SK-N-SH (cell line): ENCODE results near the gene ARHGAP26. TPM values are rescaled to one million over a fixed set of nuclear protein-coding genes. Genes with fewer than 3 reads are reported as not detected.

Experiments
- CTCF ChIA-PET: fragments of 300-600, 350-600 bp; formaldehyde crosslinking; extraction: SDS; loops from one replicate; lab custom pipeline; 2021; lab: Yijun Ruan, JAX
- POLR2A ChIA-PET: fragments of 350-600 bp; sonication (Branson Sonifier 250); formaldehyde crosslinking; extraction: SDS; loops from one replicate; lab custom pipeline; 2020; ENCODE audit warnings: antibody characterized with exemption, inconsistent platforms; lab: Yijun Ruan, JAX
- DNase-seq: peaks from one replicate; pipeline ENCODE4 v3.0.0; 2012
- H2AFZ ChIP-seq: fragments of 200-600 bp; sonication (generic); 2 replicates; pipeline ENCODE4 v1.8.1; 2016; ENCODE audit warnings: antibody characterized with exemption, mild to moderate bottlenecking, low read depth
- H3F3A ChIP-seq: fragments of 200-600 bp; sonication (generic); replicated peaks from 2 replicates; pipeline ENCODE3; 2016; ENCODE audit warnings: antibody characterized with exemption, mild to moderate bottlenecking; ENCODE audit not compliant: insufficient read depth
- H3K27ac ChIP-seq, 2 experiments: fragments of 200-500 bp in 1 of 2; fragments of 200-600 bp in 1 of 2; sonication (Bioruptor generic) in 1 of 2; sonication (generic), shearing (Covaris generic) in 1 of 2; 2 replicates each; pipeline versions ENCODE4 v1.5.1 to v1.6.1; 2014 to 2016; ENCODE audit warnings: low read depth in 2 of 2, inconsistent platforms in 1 of 2, low read length in 1 of 2, mild to moderate bottlenecking in 1 of 2, mixed read lengths in 1 of 2
- H3K27me3 ChIP-seq: fragments of 200-600 bp; sonication (generic), shearing (Covaris generic); 2 replicates; pipeline ENCODE4 v1.6.1; 2016; ENCODE audit warnings: mixed run types; ENCODE audit not compliant: insufficient read depth
- H3K36me3 ChIP-seq, 2 experiments: fragments of 200-500 bp in 1 of 2; fragments of 200-600 bp in 1 of 2; sonication (Bioruptor generic) in 1 of 2; sonication (generic) in 1 of 2; replicated peaks in 1 of 2; 2 replicates each; pipeline versions ENCODE3 to v1.5.1; 2014 to 2016; ENCODE audit warnings: low read length in 1 of 2, mild to moderate bottlenecking in 1 of 2; ENCODE audit not compliant: insufficient read depth in 2 of 2, control insufficient read depth in 1 of 2
- H3K4me1 ChIP-seq, 2 experiments: fragments of 200-500 bp in 1 of 2; fragments of 200-600 bp in 1 of 2; sonication (Bioruptor generic) in 1 of 2; sonication (generic), shearing (Covaris generic) in 1 of 2; 2 replicates each; pipeline versions ENCODE4 v1.5.1 to v1.6.1; 2014 to 2016; ENCODE audit warnings: low read depth in 1 of 2, low read length in 1 of 2, mixed run types in 1 of 2; ENCODE audit not compliant: insufficient read depth in 2 of 2, control insufficient read depth in 1 of 2
- H3K4me2 ChIP-seq: fragments of 200-600 bp; sonication (generic), shearing (Covaris generic); 2 replicates; pipeline ENCODE4 v1.6.1; 2017; ENCODE audit warnings: mixed run types
- H3K4me3 ChIP-seq, 2 experiments: fragments of 200-500 bp in 1 of 2; fragments of 200-600 bp in 1 of 2; sonication (Bioruptor generic) in 1 of 2; sonication (generic), shearing (Covaris generic) in 1 of 2; 2 replicates each; pipeline versions ENCODE4 v1.5.1 to v1.8.1; 2014 to 2016; ENCODE audit warnings: low read depth in 2 of 2, inconsistent platforms in 1 of 2, low read length in 1 of 2, mild to moderate bottlenecking in 1 of 2, mixed read lengths in 1 of 2, moderate library complexity in 1 of 2
- H3K79me2 ChIP-seq: fragments of 200-600 bp; sonication (generic); 2 replicates; pipeline ENCODE4 v1.8.1; 2017; ENCODE audit warnings: mild to moderate bottlenecking; ENCODE audit not compliant: insufficient read depth
- H3K9ac ChIP-seq: fragments of 200-600 bp; sonication (generic); 2 replicates; pipeline ENCODE4 v1.6.1; 2017; ENCODE audit warnings: mixed run types
- H3K9me2 ChIP-seq: fragments of 200-600 bp; sonication (generic); 2 replicates; pipeline ENCODE4 v1.6.1; 2017; ENCODE audit warnings: mixed run types
- H3K9me3 ChIP-seq: fragments of 200-600 bp; sonication (generic); 2 replicates; pipeline ENCODE4 v1.6.1; 2017; ENCODE audit warnings: mixed run types, mild to moderate bottlenecking, moderate library complexity
- H4K20me1 ChIP-seq: fragments of 200-600 bp; sonication (generic); 2 replicates; pipeline ENCODE4 v1.6.1; 2017; ENCODE audit warnings: mild to moderate bottlenecking, mixed run types; ENCODE audit not compliant: insufficient read depth
- ELF1 ChIP-seq: IDR thresholded peaks from 2 replicates; pipeline ENCODE4 v1.4.0; 2012
- EZH2phosphoT487 ChIP-seq: fragments of 200-600 bp; sonication (generic); IDR thresholded peaks from 2 replicates; pipeline ENCODE4 v1.6.1; 2017; ENCODE audit warnings: low read depth, mixed run types, mild to moderate bottlenecking, antibody characterized with exemption, moderate library complexity, borderline replicate concordance
- JUND ChIP-seq: IDR thresholded peaks from 2 replicates; pipeline ENCODE4 v1.4.0; 2012
- RXRA ChIP-seq: IDR thresholded peaks from 2 replicates; pipeline ENCODE4 v1.4.0; 2012; ENCODE audit warnings: low read depth, mild to moderate bottlenecking, borderline replicate concordance
- WGBS: methylation state at CpG from one replicate; pipeline ENCODE4 v1.1.6; 2017; ENCODE audit warnings: low lambda C conversion rate; 5-methylcytosine and 5-hydroxymethylcytosine counted together
- polyA plus RNA-seq, 3 experiments: library from polyadenylated mRNA; depleted of rRNA; stranded (reverse); fragments of >200 nt; gene quantifications; 2 replicates each; pipeline ENCODE4 v1.2.3, GENCODE V29; 2012
- TF ChIP-seq, protein P1 (sequence below): fragments of 150-350 bp; IDR thresholded peaks from 2 replicates; pipeline ENCODE4 v1.6.1; 2017; ENCODE audit warnings: antibody characterized with exemption, low read length, low read depth, borderline replicate concordance
- TF ChIP-seq, protein P2 (sequence below): fragments of 200-600 bp; sonication (generic); IDR thresholded peaks from 2 replicates; pipeline ENCODE4 v1.6.1; 2017; ENCODE audit warnings: antibody characterized with exemption, mild to moderate bottlenecking, moderate library complexity
- TF ChIP-seq, protein P3 (sequence below): IDR thresholded peaks from 2 replicates; pipeline ENCODE4 v1.4.0; 2012; ENCODE audit warnings: low read depth, borderline replicate concordance

Gene ARHGAP26
- polyA plus RNA-seq, 1 of the 3 experiments (the other 2 are of a cell fraction) = 6.1 TPM

DNA sequence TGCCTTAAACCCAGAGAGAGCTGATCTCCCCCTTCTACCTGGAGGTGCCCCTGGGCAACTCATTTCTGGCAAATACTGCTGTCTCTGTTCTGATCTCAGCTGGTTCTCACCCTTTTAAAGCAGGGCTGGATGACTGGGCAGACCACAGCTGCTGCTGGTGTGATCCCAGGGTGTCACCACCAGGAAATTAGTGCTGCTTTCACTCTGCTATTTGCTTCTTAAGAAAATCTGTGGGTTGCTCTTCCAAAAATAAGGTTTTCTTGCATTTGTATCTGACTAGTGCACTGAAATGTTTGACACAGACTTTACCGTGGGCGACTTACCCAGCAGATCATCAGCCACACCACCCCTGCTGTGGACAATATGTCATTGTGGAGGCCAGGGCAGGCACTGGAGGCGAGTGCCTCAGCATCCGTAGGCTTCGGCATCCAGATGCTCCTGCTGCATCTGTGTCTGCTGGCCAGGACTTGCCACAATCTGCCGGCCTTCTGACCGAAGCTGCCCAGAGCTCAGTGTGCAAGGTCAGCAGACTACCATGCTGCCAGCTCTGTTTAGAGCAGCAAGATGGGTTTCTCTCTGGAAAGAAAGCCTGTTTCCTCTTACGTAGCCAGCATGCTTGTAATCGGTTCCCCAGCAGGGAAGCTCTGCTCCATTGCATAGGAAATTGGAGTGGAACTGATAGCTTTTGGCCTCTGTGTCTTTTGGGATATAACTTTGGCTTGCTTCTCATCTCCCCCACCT lies 13.6 kb downstream of the ARHGAP26 start (continued):
- TF ChIP-seq, protein P1, sequence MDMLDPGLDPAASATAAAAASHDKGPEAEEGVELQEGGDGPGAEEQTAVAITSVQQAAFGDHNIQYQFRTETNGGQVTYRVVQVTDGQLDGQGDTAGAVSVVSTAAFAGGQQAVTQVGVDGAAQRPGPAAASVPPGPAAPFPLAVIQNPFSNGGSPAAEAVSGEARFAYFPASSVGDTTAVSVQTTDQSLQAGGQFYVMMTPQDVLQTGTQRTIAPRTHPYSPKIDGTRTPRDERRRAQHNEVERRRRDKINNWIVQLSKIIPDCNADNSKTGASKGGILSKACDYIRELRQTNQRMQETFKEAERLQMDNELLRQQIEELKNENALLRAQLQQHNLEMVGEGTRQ = no peak
- TF ChIP-seq ELF1 (no peak), JUND (no peak), RXRA (no peak), EZH2phosphoT487 (no peak)
- TF ChIP-seq, protein P2, sequence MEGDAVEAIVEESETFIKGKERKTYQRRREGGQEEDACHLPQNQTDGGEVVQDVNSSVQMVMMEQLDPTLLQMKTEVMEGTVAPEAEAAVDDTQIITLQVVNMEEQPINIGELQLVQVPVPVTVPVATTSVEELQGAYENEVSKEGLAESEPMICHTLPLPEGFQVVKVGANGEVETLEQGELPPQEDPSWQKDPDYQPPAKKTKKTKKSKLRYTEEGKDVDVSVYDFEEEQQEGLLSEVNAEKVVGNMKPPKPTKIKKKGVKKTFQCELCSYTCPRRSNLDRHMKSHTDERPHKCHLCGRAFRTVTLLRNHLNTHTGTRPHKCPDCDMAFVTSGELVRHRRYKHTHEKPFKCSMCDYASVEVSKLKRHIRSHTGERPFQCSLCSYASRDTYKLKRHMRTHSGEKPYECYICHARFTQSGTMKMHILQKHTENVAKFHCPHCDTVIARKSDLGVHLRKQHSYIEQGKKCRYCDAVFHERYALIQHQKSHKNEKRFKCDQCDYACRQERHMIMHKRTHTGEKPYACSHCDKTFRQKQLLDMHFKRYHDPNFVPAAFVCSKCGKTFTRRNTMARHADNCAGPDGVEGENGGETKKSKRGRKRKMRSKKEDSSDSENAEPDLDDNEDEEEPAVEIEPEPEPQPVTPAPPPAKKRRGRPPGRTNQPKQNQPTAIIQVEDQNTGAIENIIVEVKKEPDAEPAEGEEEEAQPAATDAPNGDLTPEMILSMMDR = peak; percentile 8; the same call in 1 of the 2 replicates
- TF ChIP-seq, protein P3, sequence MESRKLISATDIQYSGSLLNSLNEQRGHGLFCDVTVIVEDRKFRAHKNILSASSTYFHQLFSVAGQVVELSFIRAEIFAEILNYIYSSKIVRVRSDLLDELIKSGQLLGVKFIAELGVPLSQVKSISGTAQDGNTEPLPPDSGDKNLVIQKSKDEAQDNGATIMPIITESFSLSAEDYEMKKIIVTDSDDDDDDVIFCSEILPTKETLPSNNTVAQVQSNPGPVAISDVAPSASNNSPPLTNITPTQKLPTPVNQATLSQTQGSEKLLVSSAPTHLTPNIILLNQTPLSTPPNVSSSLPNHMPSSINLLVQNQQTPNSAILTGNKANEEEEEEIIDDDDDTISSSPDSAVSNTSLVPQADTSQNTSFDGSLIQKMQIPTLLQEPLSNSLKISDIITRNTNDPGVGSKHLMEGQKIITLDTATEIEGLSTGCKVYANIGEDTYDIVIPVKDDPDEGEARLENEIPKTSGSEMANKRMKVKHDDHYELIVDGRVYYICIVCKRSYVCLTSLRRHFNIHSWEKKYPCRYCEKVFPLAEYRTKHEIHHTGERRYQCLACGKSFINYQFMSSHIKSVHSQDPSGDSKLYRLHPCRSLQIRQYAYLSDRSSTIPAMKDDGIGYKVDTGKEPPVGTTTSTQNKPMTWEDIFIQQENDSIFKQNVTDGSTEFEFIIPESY = no peak

DNA sequence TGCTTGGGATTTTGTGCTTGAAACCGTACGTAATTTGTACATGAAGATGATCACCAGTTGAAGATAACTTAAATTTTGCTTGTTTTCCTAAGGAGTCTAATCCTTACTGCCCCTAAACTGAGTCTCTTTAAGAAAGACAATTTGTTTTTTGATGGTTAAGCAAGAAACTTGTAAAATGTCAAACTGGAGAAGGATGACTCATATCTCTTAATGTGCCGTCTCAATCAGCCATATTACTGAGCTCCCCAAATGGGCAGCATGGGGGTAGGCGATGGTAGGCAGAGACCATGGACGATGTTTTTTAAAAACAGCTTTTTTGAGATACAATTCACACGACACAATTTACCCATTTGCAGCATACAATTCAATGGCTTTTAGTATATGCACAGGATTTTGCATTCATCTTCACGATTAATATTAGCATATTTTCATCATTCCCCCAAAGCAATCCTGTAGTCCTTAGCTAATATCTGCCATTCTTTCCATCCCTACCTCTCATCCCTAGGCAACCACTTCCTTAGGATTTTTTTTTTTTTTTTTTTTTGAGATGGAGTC lies 14.3 kb downstream of the ARHGAP26 start:
- Histone ChIP-seq H3K9ac (no peak overlapping the region), H3K36me3 (no peaks in the 10 kb centered on the region), H3K4me1 (peaks cover 28 to 49% of the 10 kb centered on the region in 2 experiments; a peak in 3 of 4 replicates), H3K79me2 (0 out of 2 replicates have a peak, but pooled peaks cover 3% of the 10 kb centered on the region), H3K27ac (peak overlapping the region; percentile 17 to 93; a peak in 3 of 4 replicates), H3K9me3 (no peaks in the 10 kb centered on the region), H4K20me1 (no peaks in the 10 kb centered on the region), H3K27me3 (no peaks in the 10 kb centered on the region), H3K4me2 (peak overlapping the region; percentile 53), H3K4me3 (no peak overlapping the region), H3K9me2 (no peaks in the 10 kb centered on the region), H2AFZ (peak overlapping the region; percentile 31; the same call in 1 of the 2 replicates), H3F3A (no peaks in the 10 kb centered on the region)
- 89% methylated on average over 7 of the region's 7 CpGs for WGBS
- POLR2A ChIA-PET = interaction anchor here (0.9 to 2.7 kb wide), 3 partner anchors 11 to 24 kb away, joined by 3 to 15 read pairs (median 8); partner anchors contain the start of gene ARHGAP26
- CTCF ChIA-PET = interaction anchor here (0.7 to 2.6 kb wide), 12 partner anchors 13 to 104 kb away, joined by 3 to 15 read pairs (median 4); partner anchors contain the start of gene ARHGAP26
- no peak for DNase-seq
- TF ChIP-seq JUND = 0 out of 2 replicates have a peak, but pooled peaks have one; percentile 16
- TF ChIP-seq, protein P3 = no peak
